H9 (cell line): Measurements from ENCODE around the gene ZNF18. TPM values are rescaled to one million over a fixed set of nuclear protein-coding genes. Genes with fewer than 3 reads are reported as not detected.
"Not testable (repeated sequence)": the region's sequence is repeated elsewhere in the genome, so short reads cannot be mapped to it uniquely, and the experiment has no call there.

Experiments
- DNase-seq: peaks from one replicate; pipeline ENCODE4 v3.0.0-alpha.2; 2017
- H2AFZ ChIP-seq: one replicate; pipeline ENCODE4 v1.6.1; 2013; ENCODE audit warnings: mild to moderate bottlenecking, low read length, control low read depth, moderate library complexity
- H2AK5ac ChIP-seq: 2 replicates; pipeline ENCODE4 v1.6.1; 2013; ENCODE audit warnings: low read length, control low read depth, mixed read lengths; ENCODE audit not compliant: insufficient read length
- H2BK120ac ChIP-seq: one replicate; pipeline ENCODE4 v1.6.1; 2013; ENCODE audit warnings: low read depth, mild to moderate bottlenecking, low read length, control low read depth, inconsistent platforms; ENCODE audit not compliant: poor library complexity, severe bottlenecking
- H2BK12ac ChIP-seq: 2 replicates; pipeline ENCODE4 v1.6.1; 2013; ENCODE audit warnings: low read length, control low read depth, mixed read lengths, low read depth; ENCODE audit not compliant: insufficient read length
- H2BK15ac ChIP-seq: 2 replicates; pipeline ENCODE4 v1.6.1; 2013; ENCODE audit warnings: low read depth, low read length, control low read depth
- H2BK20ac ChIP-seq: one replicate; pipeline ENCODE4 v1.6.1; 2013; ENCODE audit warnings: low read depth, mild to moderate bottlenecking, low read length, control low read depth, inconsistent platforms; ENCODE audit not compliant: poor library complexity, severe bottlenecking
- H2BK5ac ChIP-seq: 2 replicates; pipeline ENCODE4 v1.6.1; 2013; ENCODE audit warnings: low read length, control low read depth, mixed read lengths; ENCODE audit not compliant: insufficient read length
- H3K14ac ChIP-seq: 2 replicates; pipeline ENCODE4 v1.6.1; 2013; ENCODE audit warnings: low read length, control low read depth; ENCODE audit not compliant: insufficient read depth
- H3K18ac ChIP-seq: 2 replicates; pipeline ENCODE4 v1.6.1; 2013; ENCODE audit warnings: low read depth, mild to moderate bottlenecking, mixed read lengths, low read length, control low read depth; ENCODE audit not compliant: insufficient read length
- H3K23ac ChIP-seq: 2 replicates; pipeline ENCODE4 v1.6.1; 2013; ENCODE audit warnings: low read length, control low read depth, mixed read lengths, low read depth; ENCODE audit not compliant: insufficient read length
- H3K23me2 ChIP-seq: 2 replicates; pipeline ENCODE4 v1.6.1; 2013; ENCODE audit warnings: low read depth, mild to moderate bottlenecking, mixed read lengths, low read length, control low read depth; ENCODE audit not compliant: insufficient read length, poor library complexity, severe bottlenecking
- H3K27ac ChIP-seq: 2 replicates; pipeline ENCODE4 v1.5.1; 2013; ENCODE audit warnings: low read length, control low read depth, mixed read lengths, low read depth; ENCODE audit not compliant: insufficient read length
- H3K27me3 ChIP-seq: 2 replicates; pipeline ENCODE4 v1.6.1; 2013; ENCODE audit warnings: low read length, control low read depth, inconsistent platforms; ENCODE audit not compliant: insufficient read depth
- H3K4ac ChIP-seq: 2 replicates; pipeline ENCODE4 v1.6.1; 2013; ENCODE audit warnings: low read depth, mild to moderate bottlenecking, control low read depth, inconsistent platforms, low read length, moderate library complexity
- H3K4me1 ChIP-seq: 2 replicates; pipeline ENCODE4 v1.6.1; 2013; ENCODE audit warnings: low read length, control low read depth, inconsistent platforms; ENCODE audit not compliant: insufficient read depth
- H3K4me2 ChIP-seq: 2 replicates; pipeline ENCODE4 v1.6.1; 2013; ENCODE audit warnings: low read length, control low read depth, mixed read lengths; ENCODE audit not compliant: insufficient read length, insufficient read depth
- H3K56ac ChIP-seq: 2 replicates; pipeline ENCODE4 v1.6.1; 2013; ENCODE audit warnings: low read depth, mild to moderate bottlenecking, mixed read lengths, low read length, control low read depth; ENCODE audit not compliant: insufficient read length
- H3K79me1 ChIP-seq: 2 replicates; pipeline ENCODE4 v1.6.1; 2013; ENCODE audit warnings: low read depth, mild to moderate bottlenecking, moderate library complexity, low read length, control low read depth, inconsistent platforms; ENCODE audit not compliant: insufficient read depth, poor library complexity, severe bottlenecking
- H3K79me2 ChIP-seq: 2 replicates; pipeline ENCODE4 v1.6.1; 2013; ENCODE audit warnings: low read length, control low read depth, inconsistent platforms; ENCODE audit not compliant: insufficient read depth
- H3K9ac ChIP-seq: 2 replicates; pipeline ENCODE4 v1.6.1; 2013; ENCODE audit warnings: low read length, control low read depth, mixed read lengths; ENCODE audit not compliant: insufficient read length; ENCODE audit errors: extremely low read depth
- H3K9me3 ChIP-seq: one replicate; pipeline ENCODE4 v1.6.1; 2013; ENCODE audit warnings: low read depth, low read length, inconsistent platforms; ENCODE audit not compliant: control insufficient read depth
- H3T11ph ChIP-seq: one replicate; pipeline ENCODE4 v1.6.1; 2013; ENCODE audit warnings: mild to moderate bottlenecking, low read length, control low read depth, inconsistent platforms
- H4K20me1 ChIP-seq: one replicate; pipeline ENCODE4 v1.6.1; 2013; ENCODE audit not compliant: control insufficient read depth, insufficient read length, insufficient read depth
- H4K5ac ChIP-seq: 2 replicates; pipeline ENCODE4 v1.6.1; 2013; ENCODE audit warnings: low read depth, mild to moderate bottlenecking, mixed read lengths, low read length, control low read depth; ENCODE audit not compliant: insufficient read length
- H4K8ac ChIP-seq: replicated peaks from 2 replicates; pipeline ENCODE4 v1.6.1; 2013; ENCODE audit warnings: low read length, control low read depth, mixed read lengths, low read depth; ENCODE audit not compliant: insufficient read length
- H4K91ac ChIP-seq: 2 replicates; pipeline ENCODE4 v1.6.1; 2013; ENCODE audit warnings: low read depth, mild to moderate bottlenecking, moderate library complexity, mixed read lengths, low read length, control low read depth; ENCODE audit not compliant: insufficient read length
- H3K27ac Mint-ChIP-seq, 3 experiments: 2 replicates in 2 of 3; 3 replicates in 1 of 3; pipeline ENCODE4 v1.8.0; 2020 to 2021; ENCODE audit warnings: mixed read lengths in 3 of 3, mild to moderate bottlenecking in 1 of 3, moderate library complexity in 1 of 3
- H3K27me3 Mint-ChIP-seq: 2 replicates; pipeline ENCODE4 v1.8.0; 2021; ENCODE audit warnings: low read depth, mild to moderate bottlenecking, moderate library complexity, mixed read lengths
- H3K36me3 Mint-ChIP-seq, 3 experiments: 2 replicates in 2 of 3; 3 replicates in 1 of 3; pipeline ENCODE4 v1.8.0; 2020 to 2021; ENCODE audit warnings: low read depth in 3 of 3, mixed read lengths in 3 of 3; ENCODE audit not compliant: insufficient read depth in 1 of 3
- H3K4me1 Mint-ChIP-seq, 2 experiments: 2 replicates each; pipeline ENCODE4 v1.8.0; 2020; ENCODE audit warnings: mixed read lengths in 2 of 2
- H3K4me3 Mint-ChIP-seq, 2 experiments: 2 replicates in 1 of 2; 3 replicates in 1 of 2; pipeline ENCODE4 v1.8.0; 2020 to 2021; ENCODE audit warnings: mild to moderate bottlenecking in 2 of 2, mixed read lengths in 2 of 2, moderate library complexity in 1 of 2
- H3K9me3 Mint-ChIP-seq, 2 experiments: 2 replicates in 1 of 2; 3 replicates in 1 of 2; pipeline ENCODE4 v1.8.0; 2020; ENCODE audit warnings: mild to moderate bottlenecking in 2 of 2, mixed read lengths in 2 of 2, moderate library complexity in 1 of 2
- WGBS: extraction: QIAGEN DNeasy Blood & Tissue Kit; methylation state at CpG from one replicate; pipeline ENCODE4 v1.1.7; 2013; ENCODE audit warnings: missing lambda C conversion rate, low lambda C conversion rate, mixed read lengths; ENCODE audit not compliant: insufficient read length; ENCODE audit errors: extremely low coverage; 5-methylcytosine and 5-hydroxymethylcytosine counted together
- total RNA-seq: library from RNA; stranded (reverse); gene quantifications from 2 replicates; pipeline ENCODE4 v1.2.1, GENCODE V29; 2021
- TF ChIP-seq, protein P1 (sequence below): fragments of 200-600 bp; sonication (generic); conservative IDR thresholded peaks from 3 replicates; pipeline ENCODE4 v1.8.0; 2021; ENCODE audit warnings: antibody characterized with exemption, mild to moderate bottlenecking

ZNF18 gene
- total RNA-seq, 1 experiment from 2014 or later: 6.8 TPM

DNA sequence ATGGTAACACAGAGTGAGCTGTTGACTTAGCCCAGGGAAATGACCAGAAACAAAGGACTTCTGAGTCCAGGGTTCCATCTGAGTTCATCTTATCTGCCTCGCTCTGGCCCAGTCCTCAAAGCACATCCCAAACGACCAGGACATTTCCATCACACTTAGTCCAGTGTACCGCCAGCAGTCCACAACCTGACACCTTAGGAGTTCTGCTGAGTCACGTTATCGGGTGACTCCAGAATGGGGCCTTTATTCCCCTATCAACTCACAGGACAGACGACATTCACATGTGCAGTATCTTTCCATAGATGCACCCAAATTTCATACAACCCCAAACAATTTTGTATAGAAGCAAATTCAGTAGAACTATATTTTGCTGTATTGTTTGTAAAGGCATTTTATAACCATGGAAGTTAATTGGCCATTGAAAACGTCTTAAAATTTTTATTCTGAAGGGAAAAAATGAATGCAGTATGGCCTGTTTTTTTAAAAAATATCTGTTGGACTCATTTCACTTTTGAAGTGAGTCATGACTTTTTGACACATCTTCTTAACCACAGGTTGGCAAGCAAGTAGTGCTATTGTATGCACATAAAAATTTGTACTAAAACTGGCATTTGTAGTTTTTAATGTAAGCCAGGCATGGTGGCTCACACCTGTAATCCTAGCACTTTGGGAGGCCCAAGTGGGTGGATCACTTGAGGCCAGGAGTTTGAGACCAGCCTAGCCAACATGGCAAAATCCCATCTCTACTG is 46.3 kb downstream of the ZNF18 start:
- Histone ChIP-seq H3K4me1 (no peaks in the 10 kb centered on the region; the same call in 1 of the 2 replicates), H2BK5ac (no peak overlapping the region), H2BK120ac (no peak overlapping the region), H4K8ac (no peak overlapping the region), H4K5ac (no peak overlapping the region), H2AFZ (no peak overlapping the region), H3K14ac (no peak overlapping the region), H3K9ac (no peak overlapping the region), H4K20me1 (no peaks in the 10 kb centered on the region), H3K27ac (no peak overlapping the region), H3K56ac (no peak overlapping the region), H3K9me3 (peaks cover 12% of the 10 kb centered on the region), H3K23ac (no peak overlapping the region), H3K4ac (no peak overlapping the region), H3K79me1 (no peaks in the 10 kb centered on the region), H3K4me2 (no peak overlapping the region), H3K27me3 (no peaks in the 10 kb centered on the region), H2AK5ac (no peak overlapping the region), H2BK20ac (no peak overlapping the region), H4K91ac (no peak overlapping the region), H3T11ph (no peak overlapping the region), H3K79me2 (no peaks in the 10 kb centered on the region), H2BK15ac (no peak overlapping the region), H2BK12ac (no peak overlapping the region), H3K23me2 (no peaks in the 10 kb centered on the region), H3K18ac (no peak overlapping the region)
- no CpG with 5 or more reads among the region's 7 CpGs for WGBS
- DNase-seq: no peak
- H3K9me3 Mint-ChIP-seq: peaks cover 24 to 28% of the 10 kb centered on the region in 2 experiments
- TF ChIP-seq, protein P1, sequence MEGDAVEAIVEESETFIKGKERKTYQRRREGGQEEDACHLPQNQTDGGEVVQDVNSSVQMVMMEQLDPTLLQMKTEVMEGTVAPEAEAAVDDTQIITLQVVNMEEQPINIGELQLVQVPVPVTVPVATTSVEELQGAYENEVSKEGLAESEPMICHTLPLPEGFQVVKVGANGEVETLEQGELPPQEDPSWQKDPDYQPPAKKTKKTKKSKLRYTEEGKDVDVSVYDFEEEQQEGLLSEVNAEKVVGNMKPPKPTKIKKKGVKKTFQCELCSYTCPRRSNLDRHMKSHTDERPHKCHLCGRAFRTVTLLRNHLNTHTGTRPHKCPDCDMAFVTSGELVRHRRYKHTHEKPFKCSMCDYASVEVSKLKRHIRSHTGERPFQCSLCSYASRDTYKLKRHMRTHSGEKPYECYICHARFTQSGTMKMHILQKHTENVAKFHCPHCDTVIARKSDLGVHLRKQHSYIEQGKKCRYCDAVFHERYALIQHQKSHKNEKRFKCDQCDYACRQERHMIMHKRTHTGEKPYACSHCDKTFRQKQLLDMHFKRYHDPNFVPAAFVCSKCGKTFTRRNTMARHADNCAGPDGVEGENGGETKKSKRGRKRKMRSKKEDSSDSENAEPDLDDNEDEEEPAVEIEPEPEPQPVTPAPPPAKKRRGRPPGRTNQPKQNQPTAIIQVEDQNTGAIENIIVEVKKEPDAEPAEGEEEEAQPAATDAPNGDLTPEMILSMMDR: no peak
- no peaks in the 10 kb centered on the region for H3K27me3 Mint-ChIP-seq
- H3K4me3 Mint-ChIP-seq: no peak overlapping the region
- peaks cover 4 to 5% of the 10 kb centered on the region in 2 experiments; a peak in 1 of 4 replicates for H3K4me1 Mint-ChIP-seq
- H3K36me3 Mint-ChIP-seq: peaks cover 10 to 24% (median 16%) of the 10 kb centered on the region in 3 experiments
- no peak overlapping the region for H3K27ac Mint-ChIP-seq

DNA sequence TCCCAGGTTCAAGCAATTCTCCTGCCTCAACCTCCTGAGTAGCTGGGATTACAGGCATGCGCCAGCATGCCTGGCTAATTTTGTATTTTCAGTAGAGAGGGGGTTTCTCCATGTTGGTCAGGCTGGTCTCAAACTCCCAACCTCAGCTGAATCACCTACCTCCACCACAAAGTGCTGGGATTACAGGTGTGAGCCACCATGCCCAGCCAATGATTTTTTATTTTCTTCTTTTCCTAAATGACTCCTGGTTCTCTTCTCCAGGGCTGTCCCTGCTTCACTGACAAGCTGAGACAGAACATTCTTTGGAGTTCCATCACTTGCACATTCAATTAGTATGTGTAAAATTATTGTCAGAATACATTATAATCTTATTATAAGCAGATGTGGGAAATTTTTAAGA is 47.7 kb downstream of the ZNF18 start:
- H2BK15ac ChIP-seq, DNase-seq, H3K4me1 Mint-ChIP-seq, H3K79me1 ChIP-seq, H3K23me2 ChIP-seq, H2BK5ac ChIP-seq, H3K27ac Mint-ChIP-seq, H3K27me3 ChIP-seq, H2AFZ ChIP-seq, H2AK5ac ChIP-seq, H3K4me2 ChIP-seq, H3K9ac ChIP-seq, H4K91ac ChIP-seq, H2BK12ac ChIP-seq, H3K56ac ChIP-seq, H2BK120ac ChIP-seq, H3K4me1 ChIP-seq, H3T11ph ChIP-seq, H3K23ac ChIP-seq, H2BK20ac ChIP-seq, H3K27ac ChIP-seq, H4K5ac ChIP-seq, H3K4me3 Mint-ChIP-seq, H3K27me3 Mint-ChIP-seq, H4K8ac ChIP-seq, H4K20me1 ChIP-seq, H3K79me2 ChIP-seq, H3K18ac ChIP-seq, H3K4ac ChIP-seq, H3K14ac ChIP-seq: not testable (repeated sequence)
- Mint-ChIP-seq H3K9me3 (peaks cover 21% of the 10 kb centered on the region in 2 experiments), H3K36me3 (peaks cover 10 to 20% (median 13%) of the 10 kb centered on the region in 3 experiments)
- no CpG with 5 or more reads among the region's 1 CpG for WGBS
- peaks cover 12% of the 10 kb centered on the region for H3K9me3 ChIP-seq
